HFF-Myc (cell line): ENCODE results near the gene GAS1.

Source experiments
- DNase-seq: peaks from one replicate; pipeline ENCODE4 v3.0.0-alpha.2; 2011; ENCODE audit warnings: low read depth; ENCODE audit errors: extremely low read depth
- H3K4me3 ChIP-seq: replicated peaks from 2 replicates; pipeline ENCODE4 v1.5.1; 2011; ENCODE audit warnings: low read depth, mild to moderate bottlenecking, control low read depth, low read length
- CTCF ChIP-seq: IDR thresholded peaks from 2 replicates; pipeline ENCODE4 v1.5.1; 2012; ENCODE audit warnings: mild to moderate bottlenecking, low read depth, low read length, control low read depth; ENCODE audit errors: missing control alignments

Gene GAS1

GRCh38 chr9:86977205-86977835 lies 30.0 kb upstream of the GAS1 start:
- H3K4me3 ChIP-seq: no peak overlapping the region
- no peak for DNase-seq
- no peak for TF ChIP-seq CTCF

DNA sequence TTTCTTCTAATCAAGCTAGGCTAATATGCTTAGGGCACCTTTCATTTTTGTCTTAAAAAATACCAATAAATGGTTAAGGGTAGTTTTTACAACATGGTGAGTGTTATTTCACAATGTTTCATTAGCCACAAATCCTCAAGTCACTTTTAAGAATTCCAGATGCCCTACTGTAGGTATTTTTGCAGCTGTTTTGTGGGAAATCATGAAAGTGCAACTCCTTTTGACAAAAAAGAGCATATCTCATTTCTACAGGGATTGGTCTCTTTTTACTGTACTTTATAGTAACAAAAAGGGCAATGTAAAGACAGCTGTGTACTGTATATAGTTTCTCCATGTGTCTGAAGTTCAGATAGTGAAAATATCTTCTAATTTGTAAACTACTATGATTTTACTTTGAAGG lies 28.3 kb upstream of the GAS1 start:
- H3K4me3 ChIP-seq: no peak overlapping the region
- no peak for TF ChIP-seq CTCF
- no peak for DNase-seq

DNA sequence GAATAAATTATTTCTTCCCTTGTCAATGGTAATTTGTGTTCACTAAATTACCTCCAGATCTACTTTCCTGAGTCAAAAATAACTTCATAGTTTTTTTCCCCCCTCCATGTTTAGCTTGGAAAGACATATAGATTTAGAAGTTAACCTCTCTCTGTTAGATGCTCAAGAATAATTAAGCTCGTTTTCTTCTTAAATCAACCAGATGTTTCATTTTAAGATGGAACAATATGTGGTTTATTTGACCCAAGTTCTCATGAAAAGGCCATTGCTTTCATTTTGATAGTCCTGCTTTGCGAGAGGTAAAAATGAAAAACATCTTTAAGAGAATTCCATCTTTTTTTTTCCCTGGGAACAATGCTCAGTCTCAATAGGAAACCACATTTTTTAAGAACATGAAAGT lies 27.7 kb upstream of the GAS1 start:
- TF ChIP-seq CTCF: no peak
- H3K4me3 ChIP-seq: no peak overlapping the region
- DNase-seq: no peak

GRCh38 chr9:86974421-86974820 lies 27.1 kb upstream of the GAS1 start:
- DNase-seq: no peak
- TF ChIP-seq CTCF: no peak
- H3K4me3 ChIP-seq: no peak overlapping the region

DNA sequence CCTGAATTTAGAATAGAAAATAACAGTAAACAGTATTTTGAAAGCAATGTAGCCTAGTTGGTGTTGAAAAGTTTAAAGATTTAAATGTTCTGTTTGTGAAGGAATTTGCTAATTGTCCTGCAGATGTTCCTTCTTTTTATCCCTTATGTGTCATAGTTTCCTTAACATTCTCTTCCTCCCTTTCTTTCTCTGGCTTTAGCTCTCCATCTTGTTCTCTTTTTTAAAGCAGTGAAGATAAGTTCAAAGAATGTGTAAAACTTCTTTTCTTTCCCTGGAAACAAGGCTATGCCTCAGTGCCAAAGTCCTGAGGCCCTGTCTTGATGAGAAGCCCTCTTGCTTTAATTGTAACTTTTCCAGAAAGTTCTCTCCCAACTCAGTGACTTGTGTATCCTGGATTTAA lies 24.4 kb upstream of the GAS1 start:
- no peak overlapping the region for H3K4me3 ChIP-seq
- no peak for TF ChIP-seq CTCF
- no peak for DNase-seq

DNA sequence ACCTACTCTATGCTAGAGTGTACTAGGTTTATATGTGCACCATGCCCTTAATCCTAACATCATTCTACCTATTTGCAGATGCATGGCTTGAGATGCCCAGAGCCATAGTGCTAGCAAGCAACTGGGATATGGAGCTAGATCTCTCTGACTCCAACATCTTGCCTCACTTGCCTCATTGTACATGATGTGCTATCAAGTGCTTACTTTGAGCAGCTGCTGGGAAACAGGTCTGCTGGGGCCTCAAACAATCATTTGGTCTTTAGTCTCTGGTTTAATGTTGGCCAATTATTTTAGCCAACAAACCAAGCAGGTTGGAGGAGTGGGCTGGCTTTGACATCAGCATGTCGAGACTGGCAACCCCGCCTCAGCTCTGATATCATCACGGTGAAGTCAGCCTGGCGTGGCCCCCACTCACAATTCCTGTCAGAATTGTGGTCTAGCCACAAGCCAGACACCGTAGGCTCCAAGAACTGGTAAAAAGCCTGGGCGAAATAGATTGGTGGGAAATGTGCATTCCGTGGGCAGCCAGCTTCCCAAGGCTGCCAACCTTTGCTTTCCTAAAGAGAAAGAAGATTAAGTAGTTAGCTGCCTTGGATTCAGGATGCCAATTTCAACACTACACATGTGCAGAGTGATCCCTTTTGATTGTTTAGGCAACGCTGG lies 21.1 kb upstream of the GAS1 start:
- DNase-seq: no peak
- H3K4me3 ChIP-seq: no peak overlapping the region
- no peak for TF ChIP-seq CTCF
